ENCODE measurements around the gene SEL1L.
"Not testable (repeated sequence)": the region's sequence is repeated elsewhere in the genome, so short reads cannot be mapped to it uniquely, and the experiment has no call there.

Gene SEL1L

DNA sequence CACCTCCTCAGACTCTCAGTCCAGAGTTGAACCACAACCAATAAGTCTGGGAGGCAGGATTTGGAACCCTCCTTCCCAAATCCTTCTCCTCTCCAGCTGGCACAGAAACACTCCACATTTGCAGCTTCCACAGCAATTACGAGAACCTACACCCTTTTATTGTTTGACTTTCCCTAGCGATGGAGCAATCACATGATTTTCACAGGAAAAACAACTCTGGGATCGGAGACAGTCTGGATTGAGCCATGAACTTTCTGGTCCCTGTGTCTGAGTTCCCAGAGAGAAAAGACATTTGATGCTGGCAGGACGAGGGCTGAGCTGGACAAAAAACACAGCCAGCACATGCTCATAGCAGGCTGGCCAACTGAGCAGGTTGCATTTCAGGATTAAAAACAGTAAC lies 84.5 kb downstream of the SEL1L start:
- no peak for DNase-seq (ENCODE audit: low spot score)

DNA sequence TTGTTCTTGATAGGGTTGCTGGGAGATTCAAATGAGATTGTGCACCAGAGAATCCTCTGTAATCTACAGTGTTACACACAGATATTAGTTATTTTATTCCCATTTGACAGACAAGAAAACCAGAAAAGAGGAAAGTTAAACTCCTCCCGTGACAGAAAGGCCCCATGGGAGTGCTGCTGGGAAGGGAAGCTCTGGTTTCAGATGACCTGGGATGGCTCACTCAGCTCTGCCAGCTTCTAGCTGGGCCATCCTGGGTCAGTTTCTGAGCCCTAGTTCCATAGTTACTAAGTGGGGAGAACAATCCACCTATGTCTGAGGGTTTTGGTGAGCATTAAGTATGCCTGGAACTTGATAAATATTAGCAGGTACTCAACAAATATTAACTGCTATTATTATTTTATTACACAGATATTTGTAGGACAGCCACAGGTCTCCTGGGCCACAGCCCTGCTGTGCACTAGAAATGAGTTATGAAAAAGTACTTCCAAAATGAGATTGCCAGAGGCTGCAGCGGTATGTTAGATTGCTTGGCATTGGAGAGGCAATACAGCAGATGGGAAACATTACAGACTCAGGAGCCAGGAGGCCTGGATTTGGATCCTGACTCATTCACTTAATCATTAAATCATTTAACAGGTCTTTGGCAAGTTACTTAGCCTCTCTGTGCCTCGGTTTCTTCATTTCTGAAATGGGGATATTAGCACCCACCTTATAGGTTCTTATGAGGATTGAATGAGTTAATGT lies 86.5 kb downstream of the SEL1L start:
- DNase-seq (ENCODE audit: low spot score): no peak

DNA sequence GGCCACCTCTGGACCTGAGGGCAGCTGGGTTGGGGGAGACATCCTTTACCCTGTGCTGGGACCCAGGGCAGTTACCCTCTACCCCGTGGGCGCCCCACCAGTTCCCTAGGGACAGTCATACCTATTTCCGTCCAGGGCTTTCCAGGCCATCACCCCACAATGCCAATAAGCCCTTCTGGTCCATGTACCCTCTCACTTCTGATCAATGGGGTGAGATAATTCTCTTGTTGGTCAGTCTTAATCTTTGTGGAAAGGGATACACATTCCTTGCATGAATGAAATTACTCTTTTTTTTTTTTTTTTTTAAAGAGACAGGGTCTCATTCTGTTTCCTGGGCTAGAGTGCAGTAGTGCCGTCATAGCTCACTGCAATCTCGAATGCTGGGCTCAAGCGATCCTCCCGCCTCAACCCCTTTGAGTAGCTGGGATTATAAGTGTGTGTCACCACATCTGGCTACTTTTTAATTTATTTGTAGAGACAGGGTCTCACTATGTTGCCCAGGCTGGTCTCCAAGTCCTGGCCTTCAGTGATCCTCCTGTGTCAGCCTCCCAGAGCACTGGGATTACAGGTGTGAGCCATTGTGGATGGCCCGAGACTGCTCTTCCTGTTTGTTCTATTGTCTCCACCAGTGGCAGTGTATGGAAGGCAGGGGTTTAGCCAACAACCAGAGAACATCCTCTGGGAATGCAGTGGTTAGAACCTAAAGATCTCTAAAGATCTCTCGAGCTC lies 87.2 kb downstream of the SEL1L start:
- DNase-seq (ENCODE audit: low spot score): no peak

DNA sequence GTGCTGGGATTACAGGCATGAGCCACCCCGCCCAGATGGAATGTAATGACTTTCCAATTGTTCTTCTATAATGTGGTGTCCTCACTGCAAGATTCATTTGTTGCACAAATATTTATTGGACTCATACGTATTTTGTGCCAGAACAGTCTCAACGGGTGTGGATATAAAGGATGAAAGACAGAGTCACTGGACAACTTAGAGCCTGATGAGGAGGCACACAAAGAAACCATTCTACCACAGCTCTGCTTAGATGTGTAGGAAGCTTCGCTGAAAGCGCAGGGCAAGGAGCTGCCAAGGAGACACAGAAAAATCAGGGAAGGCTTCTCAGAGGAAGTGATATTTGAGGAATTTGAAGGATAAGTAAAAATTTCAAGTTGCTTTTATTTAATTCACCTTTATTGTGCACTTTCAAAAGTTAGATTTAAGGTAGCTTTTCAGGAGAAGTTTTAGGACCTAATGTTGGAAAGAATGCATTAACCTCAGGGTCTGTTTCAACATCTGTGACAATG lies 92.0 kb downstream of the SEL1L start:
- no peak for DNase-seq (ENCODE audit: low spot score)

DNA sequence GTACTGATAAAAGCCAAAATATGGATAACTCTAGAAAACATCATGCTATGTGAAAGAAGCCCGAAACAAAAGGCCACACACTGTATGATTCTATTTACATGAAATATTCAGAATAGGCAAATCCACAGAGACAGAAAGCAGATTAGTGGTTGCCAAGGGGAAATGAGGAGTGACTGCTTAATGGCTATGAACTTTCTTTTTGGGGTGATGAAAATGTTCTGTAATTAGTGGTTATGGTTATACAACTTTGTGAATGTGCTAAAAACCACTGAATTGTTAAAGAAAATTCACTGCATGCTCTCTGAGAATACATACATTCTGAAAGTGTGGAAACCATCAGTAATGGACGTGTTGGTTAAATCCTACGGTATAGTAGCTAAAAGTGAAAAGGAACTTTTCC lies 93.6 kb downstream of the SEL1L start:
- DNase-seq (ENCODE audit: low spot score): no peak

DNA sequence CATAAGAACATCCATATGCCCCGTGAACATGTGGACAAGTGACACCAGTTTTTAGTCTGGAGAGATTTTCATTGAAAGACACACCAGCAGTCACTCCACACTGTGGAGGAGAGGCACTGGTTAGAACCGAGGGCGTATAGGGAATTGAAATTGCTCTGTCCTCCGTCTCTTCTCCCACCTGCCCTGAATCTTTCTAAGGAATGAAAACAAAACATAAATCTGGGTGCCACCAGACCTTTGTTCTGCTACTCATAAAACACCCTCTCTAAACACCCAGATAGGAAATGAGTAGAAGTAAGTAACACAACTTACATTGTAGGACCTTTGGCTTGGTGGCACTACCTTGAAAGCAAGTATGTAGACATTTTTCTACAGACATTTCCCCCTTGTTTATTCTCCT lies 96.4 kb downstream of the SEL1L start:
- no peak for DNase-seq (ENCODE audit: low spot score)

DNA sequence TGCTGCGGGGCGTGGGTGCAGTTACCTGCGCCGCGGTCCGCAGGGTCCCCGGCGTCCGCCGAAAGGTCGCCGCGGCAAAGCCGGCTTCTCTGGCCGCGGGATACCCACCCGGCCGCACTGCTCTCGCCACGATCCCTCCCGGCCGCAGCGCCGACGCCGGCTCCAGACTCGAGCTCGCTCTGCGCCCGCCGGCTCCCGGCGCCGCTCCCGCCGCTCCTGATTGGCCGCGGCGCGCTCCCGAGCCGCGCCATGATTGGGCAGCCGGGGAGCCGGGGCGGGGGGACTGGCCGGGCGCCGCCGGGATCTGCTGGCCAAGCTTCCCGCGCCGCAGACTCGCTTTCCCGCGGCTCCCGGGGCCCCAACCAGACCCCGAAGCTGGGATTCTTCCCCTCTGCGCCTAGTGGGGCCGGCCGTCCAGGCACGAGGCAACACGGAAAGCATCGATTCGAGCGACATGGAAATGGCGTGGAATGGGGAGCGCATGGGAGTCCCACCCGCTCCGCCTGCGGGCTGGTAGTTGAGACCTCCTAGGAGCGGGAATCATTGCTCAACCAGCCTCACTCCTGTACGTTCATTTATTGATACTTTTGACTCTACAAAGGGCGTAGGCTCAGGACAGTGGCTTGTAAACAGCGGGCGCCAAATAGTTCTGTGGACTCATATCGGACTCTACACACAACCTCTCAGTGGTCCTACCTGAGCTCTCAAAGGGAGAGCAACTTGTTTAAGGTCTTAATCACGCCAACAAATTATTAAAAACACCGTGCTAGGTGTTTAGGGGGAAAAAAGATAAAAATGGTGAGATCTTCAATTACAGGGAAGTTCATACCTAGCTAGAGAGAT lies 97.1 kb downstream of the SEL1L start:
- peak; percentile 79 for DNase-seq (ENCODE audit: low spot score)

DNA sequence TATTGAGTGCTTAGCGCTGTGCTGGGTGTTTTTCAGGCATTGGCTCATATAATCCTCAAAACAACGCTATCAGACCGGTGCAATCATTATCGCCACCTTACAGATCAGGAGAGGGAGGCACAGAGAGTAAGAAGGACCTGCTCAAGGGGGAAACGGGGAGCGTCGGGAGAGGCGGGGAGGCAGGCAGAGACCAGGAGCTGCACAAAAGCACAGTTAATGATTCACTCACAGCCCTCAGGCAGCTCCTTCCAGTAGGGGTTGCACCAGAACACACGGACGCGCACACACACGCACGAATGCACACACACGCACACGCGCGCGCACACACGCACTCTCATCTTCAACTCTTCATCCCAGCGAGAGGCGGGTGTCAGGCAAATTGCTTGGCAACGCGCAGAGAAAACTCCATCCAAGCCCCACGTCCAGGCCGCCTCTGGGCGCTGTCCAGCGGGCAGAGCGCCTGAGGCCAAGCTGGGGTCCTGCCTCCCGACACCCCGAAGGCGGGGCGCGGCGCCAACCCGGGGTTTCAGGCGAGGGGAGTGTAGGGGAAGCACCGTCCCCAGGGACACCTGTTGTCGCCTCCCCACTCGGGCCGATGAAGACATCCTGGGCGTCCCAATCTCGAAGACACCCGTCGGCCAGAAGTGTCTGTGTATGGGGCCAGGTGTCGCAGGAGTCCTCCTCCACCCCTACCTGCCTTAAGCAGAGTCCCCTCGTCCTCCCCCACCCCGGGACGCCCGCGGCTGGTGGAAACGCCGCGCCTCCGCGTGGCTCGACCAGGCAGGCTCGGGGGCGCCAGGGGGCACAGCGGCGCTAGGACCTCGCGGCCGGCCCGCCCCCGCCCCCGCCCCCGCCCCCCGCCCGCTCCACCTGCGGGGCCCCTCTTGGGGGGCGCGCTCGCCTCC lies 98.0 kb downstream of the SEL1L start:
- DNase-seq (ENCODE audit: low spot score): peak; percentile 53

DNA sequence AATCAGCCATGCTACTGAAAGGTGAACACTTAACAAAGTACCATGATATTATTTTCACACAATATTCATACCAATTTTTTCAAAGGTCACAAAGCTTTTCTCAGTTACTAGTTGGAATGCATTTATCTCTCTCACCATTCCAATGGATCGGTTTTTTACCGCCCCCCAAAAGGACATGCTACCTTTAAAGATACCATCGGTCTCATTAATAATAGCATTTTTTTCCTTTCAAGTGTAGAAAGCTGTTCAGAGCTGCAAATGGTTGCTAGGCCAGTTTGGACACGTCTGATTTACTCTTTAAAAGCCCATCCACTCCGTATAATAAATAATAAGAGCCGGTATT lies 98.6 kb downstream of the SEL1L start:
- DNase-seq (ENCODE audit: low spot score): no peak

DNA sequence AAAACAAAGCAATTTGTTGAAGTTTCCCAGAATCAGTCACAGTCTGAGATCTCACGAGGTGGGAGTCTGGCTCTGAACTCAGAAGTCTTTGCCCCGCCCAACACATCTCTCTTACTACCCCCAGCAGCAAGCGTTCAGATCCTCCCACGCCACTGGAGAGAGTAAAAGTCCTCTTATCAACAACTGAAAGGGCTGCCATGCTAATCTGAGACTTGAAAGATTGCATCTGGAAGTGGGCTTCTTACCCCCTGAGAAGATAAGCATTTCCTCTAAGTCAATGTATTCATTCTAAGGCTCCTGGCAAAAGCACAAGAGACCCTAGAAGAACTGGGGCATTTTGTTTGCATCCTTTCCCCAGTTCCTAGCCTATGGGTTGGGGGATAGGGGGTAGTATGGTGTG lies 99.4 kb downstream of the SEL1L start:
- no peak for DNase-seq (ENCODE audit: low spot score)

DNA sequence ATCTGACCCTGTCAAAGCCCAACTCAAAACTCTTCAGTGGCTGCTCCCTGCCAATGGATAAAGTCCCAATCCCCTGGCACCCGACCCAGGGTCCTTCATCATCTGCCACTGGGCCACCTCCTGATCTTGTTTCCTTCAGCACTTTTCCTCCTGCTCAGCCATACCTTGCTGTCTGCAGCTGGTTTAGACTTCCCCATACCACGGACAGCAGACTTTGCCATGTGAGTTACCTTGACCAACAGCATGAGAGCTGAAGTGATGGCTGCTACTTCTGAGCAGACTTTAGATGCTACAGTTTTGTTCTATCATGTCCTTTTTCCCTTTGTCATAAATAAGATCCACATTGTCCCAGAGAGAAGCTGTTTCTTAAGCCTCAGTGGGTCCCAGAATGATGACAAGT lies 100.3 kb downstream of the SEL1L start:
- DNase-seq (ENCODE audit: low spot score): no peak

DNA sequence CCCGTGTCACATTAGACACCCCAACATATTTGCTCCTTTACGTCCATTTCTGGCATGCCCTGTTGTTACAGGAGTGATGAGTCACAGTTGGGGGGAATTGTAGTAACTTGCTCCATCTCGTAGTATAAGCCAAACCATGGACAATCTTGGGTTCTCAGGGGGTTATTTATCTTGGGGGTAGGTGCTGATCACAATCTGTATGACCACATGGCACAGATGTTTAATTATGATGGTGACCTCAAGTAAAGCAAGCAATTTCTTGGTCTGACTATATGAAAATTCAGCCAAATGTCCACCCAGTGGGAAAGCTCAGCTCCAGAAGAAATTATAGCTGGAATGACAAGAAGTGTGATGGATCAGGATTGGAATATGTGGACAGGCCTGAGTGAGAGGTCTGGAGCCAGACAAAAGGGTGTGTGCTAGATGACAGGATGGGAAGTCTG lies 101.4 kb downstream of the SEL1L start:
- no peak for DNase-seq (ENCODE audit: low spot score)

DNA sequence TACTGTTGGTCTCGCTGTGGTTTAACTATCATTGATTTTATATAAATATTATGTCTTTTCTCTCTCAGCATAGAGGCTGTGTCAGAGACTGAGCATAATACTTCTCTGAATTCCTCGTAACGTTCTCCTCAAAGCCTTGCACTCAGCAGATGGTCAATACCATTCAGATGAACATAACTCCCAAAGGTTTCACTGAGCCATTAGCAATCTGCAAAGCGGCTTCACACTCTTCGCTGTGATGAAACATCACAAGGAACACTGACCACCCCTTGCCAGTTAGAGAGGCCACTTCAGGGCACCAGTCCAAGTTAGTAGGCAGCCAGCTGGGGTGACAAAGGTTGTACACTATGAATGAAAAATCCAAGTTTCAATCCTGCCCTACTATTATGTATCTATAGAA lies 103.4 kb downstream of the SEL1L start:
- no peak for DNase-seq (ENCODE audit: low spot score)

DNA sequence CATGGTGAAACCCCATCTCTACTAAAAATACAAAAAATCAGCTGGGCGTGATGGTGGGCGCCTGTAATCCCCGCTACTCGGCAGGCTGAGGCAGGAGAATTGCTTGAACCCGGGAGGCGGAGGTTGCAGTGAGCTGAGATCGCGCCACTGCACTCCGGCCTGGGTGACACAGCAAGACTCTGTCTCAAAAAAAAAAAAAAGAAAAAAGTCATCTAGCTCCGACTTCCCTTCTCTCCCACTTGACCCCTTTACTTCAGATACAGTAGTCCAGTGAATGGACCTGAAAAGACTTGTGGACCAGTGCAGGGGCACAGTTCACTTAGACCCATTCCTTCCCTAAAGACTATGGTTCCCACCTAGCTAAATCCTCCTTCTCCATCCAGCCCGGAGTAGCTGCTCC lies 103.9 kb downstream of the SEL1L start:
- DNase-seq (ENCODE audit: low spot score): not testable (repeated sequence)

DNA sequence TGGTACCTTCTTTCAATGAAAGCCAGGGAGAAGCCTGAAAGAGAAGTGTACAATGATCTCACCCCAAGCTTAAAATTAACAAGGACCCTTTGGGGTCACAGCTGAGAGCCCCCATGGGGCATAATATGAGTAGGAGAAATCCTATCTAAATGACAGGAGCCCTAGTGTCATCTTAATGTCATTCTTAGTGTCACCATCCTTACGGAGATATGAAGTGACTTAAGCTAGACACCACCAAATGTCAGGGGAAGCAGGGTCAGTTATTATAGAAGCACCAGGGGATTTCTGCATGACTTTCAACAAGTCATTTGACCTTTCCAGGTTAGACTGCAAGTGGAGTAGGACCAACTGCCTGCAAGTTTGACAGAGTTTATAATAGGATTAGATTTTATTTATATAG lies 104.6 kb downstream of the SEL1L start:
- DNase-seq (ENCODE audit: low spot score): no peak

DNA sequence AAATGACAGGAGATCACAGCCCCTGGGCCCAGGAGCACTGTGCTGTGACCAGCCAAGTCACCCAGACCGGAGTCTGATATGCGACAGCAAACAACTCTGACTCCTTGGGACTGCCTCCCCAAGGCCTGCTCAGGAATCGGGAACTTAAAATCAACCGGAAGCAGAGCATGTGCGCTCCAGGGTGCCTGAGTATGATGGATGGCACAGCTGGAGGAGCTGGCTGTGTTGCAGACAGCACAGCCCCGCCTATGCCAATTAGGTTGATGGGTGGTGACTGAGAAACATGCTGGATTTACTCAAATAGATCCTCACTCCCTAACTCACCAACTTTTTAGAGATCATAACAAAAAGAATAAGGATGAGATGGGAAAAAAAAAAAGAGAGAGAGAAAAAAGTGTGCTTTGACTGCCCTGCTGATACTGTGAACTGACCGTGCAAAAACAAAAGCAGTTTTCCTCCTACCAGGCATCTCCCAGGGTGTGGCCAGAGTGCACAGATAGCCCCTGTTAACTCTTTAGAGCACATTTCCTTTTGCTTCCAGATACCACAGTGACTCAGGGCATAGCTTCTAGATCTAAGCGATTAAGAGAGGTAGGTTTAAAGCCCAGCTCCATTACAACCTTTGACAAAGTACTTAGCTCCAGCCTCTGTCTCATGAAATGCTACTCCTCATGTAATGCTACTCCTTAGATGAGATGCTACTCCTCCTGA lies 106.2 kb downstream of the SEL1L start:
- DNase-seq (ENCODE audit: low spot score): no peak

DNA sequence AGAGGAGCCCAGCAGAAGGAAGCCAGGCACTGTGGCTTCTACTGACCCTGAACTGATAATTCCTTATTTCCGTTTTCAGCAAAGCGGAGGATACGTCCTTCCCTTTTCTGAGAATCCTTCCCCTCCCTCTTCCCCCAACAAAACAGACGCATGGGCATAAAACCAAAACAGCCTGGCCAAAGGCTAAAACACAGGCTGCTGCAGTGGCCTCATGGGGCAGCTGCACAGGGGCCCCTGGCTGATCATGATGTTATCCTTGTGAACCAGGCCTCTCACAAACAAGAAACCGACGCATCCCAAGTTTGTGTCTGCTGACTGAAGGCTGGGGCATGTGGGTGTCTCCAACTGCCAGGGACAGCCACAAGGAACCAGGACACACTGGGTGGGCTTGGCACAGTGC lies 110.1 kb downstream of the SEL1L start:
- no peak for DNase-seq (ENCODE audit: low spot score)

Data from SK-N-DZ (cell line).